LoVo (cell line): ENCODE results near the gene PTPA.
"Not testable (repeated sequence)": the region's sequence is repeated elsewhere in the genome, so short reads cannot be mapped to it uniquely, and the experiment has no call there.

Source experiments
- DNase-seq: peaks from one replicate; pipeline ENCODE4 v3.0.0-alpha.2; 2016; ENCODE audit warnings: low spot score

Gene PTPA

DNA sequence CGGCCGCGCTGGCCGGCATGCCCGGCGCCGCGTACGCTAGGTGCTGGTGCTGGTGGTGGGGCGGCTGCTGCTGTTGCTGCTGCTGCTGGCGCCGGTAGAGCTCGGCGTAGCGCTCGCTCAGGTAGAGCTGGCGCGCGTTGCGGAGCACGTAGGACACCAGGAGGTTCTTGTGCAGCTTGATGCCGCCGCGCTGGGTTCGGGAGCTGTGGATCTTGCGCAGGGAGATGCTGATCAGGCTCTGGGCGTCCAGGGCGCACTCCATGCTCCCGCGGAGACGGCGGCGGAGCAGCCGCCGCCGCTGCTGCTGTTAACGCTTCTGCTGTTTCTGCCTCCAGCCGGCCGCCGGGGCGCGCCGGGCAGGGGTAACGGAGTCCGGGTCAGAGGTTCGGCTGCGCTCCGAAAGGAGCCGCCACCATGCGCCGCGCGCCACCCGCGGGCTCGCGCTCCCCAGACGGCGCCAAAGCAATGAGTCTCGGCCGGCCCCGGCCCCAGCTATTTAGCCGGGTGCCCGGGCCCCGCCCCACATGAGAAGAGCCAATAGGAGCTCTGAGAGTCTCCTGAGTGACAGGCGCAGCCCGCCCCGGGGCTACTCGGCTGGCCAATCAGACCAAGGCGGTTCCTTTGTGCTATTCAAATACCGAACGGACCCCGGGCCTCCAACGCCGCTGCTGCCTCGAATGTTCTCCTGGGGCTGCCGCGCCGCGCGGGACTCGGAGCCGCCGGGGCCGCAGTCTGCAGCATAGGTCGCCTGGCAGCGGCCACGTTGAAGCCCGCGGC lies 66.8 kb downstream of the PTPA start, which contains the start of gene IER5L:
Gene IER5L (minus strand): TSS at position 471 of the 777 bp plus-strand sequence. CDS start 209 bp downstream, at position 262.
- DNase-seq = peak; percentile 96

DNA sequence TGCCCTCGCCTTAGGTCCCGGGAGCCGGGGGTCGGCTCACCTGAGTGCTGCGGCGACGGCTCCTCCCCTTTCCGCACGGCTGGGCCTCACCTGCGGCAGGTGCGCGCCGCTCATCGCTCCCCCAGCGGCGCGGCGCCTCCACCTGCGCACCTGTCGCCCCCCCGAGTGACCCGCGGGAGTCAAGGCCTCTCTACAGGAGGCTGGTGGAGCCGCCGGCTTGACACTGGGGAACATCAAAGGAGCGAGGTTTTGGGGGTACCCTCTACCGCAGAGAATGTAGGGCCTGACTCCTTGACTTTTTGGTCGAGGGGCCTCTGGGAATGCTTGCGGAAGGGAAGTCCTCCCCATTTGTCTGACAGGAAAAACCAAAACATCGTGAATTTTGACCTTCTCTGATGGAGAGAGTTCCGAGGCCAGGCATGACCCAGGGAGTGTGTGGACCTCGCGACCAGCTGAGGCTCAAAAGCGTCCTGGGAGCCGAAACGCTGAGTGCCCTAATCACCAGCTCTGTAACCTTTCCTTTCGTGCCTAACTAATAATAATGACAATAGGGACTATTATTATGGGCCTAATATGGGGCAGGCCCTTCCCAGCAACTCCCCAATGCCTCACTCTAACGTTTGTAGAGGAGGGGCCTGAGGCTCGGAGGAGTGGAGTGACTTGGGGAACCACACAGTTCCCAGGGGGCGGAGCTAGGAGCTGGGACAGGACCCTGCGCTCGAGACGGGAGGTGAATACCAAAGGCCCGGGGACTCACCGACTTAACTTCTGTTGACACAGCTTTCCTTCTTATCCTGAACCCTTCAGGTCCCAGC lies 67.6 kb downstream of the PTPA start:
- no peak for DNase-seq

DNA sequence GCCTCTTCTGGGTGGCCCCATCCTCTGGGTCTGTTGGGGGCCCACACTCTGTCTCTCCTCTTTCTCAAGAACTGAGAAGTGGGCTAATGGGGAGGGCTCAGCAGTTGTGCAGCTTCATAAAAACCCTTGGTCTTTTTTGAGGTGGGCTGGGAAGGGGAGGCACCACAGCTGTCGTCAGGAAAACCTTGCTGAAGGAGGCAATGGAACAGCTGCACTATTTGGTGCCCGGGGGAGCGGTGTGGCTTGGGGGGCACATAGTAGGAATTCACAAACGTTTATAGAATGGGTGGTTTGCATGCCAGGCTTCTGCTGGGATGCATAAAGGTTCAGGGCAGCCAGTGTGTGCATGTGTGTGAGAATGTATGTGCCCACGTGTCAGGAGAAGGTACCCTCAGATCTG lies 70.0 kb downstream of the PTPA start:
- no peak for DNase-seq

DNA sequence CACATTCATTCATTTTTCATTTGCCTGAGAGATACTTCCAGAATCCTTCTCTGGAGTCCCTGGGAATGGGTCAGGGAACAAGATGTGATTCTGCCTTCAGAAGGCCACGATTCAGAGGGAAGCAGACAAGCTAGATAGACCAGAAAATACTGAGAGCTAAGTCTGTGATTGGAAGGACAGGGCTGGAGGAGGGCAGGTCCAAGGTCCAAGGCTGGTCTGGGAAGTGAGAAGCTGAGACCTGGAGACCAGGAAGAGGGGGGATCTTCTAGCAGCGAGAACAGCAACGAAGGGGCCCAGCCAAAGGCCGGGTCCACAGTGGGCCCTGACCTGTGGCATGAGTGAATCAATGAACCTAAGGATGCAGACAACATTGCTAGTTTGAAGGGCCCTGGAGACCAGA lies 70.9 kb downstream of the PTPA start:
- DNase-seq = no peak

DNA sequence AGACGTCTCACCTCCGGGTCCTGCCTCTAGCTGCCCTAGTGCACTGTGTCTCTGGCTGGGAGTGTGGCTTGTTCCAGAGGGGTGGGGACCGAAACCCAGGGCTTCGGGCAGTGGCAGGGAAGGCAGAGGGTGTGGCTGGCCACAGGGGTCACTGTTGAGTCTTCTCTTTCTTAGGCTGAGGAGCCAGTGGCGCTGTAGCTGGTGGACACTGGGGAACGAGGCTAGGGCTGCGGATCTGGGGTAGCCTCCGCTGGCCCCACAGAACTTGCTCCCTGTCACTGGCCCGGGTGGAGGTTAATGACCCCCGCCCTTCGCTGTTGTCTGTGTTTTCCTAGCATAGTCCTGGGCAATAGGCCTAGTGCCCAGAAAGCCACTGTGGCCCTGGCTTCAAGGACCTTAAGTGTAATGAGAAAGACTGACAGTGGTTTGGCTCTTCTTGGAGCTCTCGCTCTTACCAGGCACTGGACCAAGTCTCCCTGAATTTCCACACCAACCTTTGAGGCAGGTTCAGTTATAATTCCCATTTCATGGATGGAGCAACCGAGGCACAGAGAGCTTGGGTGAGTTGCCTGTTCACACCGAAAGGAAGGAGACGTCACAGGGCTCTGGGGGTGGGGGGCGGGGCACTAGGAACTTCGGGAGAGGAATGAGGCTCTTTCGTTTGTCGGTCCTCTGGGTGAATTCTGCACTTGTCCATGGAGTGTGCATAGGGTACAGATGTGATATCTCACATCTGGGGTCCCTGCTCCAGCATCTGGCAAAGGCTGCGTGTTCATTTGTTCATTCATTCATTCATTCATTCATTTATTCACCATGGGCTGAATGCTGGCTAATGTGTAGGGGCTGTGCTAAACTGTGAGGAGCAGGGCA lies 71.6 kb downstream of the PTPA start:
- peak; percentile 18 for DNase-seq

DNA sequence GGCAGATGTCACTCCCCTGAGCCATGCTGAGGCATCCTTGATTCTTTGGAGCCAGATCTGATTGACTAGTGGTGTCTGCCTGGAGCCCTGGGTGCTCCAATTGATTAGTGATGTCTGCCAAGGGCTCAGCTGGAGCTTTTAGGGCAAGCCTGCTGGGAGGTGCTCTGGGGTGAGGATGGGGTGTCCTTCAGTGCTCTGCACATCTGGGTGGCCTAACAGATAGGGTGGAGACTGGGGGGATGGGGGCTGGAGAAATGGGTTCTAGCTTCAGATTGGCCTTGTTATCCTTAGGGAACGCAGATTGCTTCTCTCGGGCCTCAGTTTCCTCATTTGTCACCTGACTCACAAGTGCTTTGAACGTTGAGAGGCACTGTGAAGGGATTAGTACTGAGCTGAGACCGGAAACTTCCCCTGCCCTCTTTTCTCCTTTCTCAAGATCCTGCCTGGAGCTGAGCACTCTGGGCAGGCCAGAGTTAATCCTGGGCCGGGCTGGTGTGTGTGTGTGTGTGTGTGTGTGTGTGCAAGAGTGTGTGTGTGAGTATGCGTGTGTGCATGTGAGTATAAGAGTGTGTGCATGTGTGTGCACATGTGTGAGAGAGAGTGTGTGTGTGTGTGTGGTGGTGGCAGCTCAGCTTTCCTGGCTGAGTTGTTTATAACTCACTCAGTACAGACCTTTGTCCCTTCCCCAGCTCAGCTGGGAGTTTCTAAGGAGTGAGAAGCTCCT lies 72.4 kb downstream of the PTPA start:
- no peak for DNase-seq

DNA sequence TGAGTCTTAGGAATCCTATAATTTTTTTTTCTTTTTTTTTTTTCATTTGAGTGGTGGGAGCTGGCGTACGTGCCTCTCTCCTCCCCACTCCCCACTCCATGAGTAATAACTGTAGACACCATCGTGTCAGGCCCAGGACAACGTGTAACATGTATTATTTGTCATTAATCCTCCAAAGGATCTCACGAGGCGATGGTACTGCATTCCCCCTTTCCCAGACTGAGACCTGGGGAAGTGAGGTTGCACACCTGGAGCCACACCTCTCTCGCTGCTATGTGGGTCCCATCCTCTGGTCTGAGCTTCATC lies 73.0 kb downstream of the PTPA start:
- DNase-seq = no peak

DNA sequence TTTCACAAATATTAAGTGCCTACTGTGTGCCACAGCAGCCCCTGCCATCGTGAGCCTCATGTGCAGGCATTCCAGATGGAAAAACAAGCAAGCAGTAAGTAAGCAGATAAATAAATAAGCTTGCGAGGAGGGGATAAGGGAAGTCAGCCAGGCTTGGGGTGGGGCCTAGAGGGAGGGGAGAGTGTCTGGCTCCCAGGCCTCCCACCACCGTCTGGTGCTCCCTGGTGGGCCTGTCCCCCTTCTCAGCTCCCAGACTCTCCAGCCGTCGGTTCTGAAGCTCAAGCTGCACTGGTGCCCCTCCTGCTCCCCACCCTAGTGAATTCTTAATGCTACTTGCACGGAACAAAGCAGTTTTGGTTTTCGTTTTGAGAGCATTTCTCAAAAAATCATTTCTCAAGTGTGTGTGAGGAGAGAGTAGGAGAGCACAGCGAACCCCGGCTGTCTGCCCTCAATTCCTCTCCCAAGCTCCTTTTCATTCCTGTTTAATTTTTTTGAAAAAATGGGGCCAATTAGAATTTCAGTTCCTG lies 73.4 kb downstream of the PTPA start:
- DNase-seq = no peak

DNA sequence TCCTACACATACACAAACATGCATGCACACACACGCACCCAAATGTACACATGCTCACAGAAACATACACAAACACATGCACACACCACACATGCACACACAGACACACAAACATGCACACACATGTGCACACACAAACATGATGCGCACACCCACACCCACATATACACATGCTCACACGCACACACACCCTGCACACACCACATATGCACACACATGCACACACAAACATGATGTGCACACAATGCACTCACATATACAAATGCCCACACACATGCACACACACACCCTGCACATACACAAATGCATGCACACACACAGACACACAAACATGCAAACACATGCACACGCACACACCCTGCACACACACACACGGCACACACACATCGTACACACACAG lies 74.2 kb downstream of the PTPA start:
- no peak for DNase-seq

DNA sequence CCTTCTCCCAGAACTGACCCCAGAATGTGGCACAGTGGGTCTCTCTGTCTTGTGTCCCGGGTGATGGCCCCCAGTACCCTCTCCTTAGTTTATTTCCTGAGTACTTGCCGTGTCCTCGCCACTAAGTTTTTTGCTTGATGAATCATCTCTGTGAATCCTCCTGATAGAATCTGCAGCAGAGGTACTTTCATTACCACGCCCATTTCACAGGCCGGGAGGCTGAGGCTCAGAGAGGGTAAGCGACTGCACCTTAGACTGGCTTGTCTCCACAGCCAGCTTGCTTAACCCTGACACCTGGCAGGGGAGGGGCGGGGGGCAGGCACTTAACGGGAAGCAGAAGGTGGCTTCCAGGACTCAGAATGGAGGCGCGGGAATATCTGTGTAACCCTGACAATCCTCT lies 74.8 kb downstream of the PTPA start:
- no peak for DNase-seq

DNA sequence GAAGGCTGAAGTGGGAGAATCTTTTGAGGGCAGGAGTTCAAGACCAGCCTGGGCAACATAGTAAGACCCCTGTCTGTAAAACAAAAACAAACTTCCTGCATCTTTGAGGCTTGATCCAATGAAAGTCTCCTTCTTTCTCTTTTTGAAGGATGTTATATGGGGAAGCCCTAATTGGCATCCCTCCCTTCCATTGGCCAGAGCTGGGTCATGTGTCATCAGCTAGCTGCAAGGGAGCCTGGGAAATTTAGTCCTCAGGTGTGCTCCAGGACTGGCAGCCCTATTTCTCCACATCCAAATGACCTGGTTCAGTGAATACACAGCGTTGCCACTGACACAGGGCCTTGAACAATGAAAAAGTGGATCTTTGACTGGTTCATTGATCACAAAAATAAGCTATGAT lies 75.8 kb downstream of the PTPA start:
- no peak for DNase-seq

DNA sequence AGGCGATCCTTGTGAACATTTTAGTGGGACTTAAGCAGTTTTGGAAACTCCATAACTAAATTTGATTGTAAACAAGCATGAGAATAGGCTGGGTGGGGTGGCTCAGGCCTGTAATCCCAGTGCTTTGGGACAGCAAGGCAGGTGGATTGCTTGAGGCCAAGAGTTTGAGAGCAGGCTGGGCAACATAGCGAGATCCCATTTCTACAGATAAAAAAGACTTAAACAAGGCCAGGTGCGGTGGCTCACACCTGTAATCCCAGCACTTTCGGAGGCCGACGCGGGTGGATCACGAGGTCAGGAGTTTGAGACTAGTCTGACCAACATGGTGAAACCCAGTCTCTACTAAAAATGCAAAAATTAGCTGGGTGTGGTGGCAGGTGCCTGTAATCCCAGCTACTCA lies 78.8 kb downstream of the PTPA start:
- DNase-seq = not testable (repeated sequence)

DNA sequence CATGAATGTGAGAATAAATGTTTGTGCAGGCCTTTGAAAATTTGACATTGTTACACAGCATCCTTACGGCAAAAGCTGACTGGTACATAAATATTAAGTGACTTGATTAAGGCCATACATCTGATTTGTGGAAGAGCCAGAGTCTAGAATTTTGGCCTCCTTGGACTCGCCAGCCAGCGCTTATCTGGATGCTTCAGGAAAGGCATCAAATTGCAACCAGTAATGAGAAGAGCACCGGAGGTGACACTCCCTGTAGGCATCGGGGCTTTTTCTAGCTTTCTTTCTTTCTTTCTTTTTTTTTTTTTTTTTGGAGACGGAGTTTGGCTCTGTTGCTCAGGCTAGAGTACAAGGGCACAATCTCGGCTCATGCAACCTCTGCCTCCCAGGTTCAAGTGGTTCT lies 80.0 kb downstream of the PTPA start:
- DNase-seq = no peak

DNA sequence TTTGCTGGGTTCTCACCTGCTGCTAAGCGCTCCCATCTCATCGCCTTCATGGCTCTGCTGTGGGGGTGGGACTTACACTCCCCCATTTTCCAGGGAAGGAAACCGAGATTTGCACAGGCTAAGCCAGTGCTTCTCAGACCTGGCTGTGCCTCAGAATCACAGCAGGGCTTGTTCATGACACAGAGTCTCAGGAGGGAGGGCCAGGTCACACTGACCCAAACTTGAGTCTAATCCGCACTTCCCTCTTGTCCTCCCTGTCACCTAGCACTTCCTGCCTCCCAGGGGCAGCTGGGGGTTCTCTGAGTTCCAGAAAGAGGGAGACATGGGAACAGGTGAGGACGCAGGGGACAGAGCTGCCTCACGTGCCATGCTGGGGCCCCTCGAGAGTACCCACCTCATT lies 82.4 kb downstream of the PTPA start:
- DNase-seq = no peak

DNA sequence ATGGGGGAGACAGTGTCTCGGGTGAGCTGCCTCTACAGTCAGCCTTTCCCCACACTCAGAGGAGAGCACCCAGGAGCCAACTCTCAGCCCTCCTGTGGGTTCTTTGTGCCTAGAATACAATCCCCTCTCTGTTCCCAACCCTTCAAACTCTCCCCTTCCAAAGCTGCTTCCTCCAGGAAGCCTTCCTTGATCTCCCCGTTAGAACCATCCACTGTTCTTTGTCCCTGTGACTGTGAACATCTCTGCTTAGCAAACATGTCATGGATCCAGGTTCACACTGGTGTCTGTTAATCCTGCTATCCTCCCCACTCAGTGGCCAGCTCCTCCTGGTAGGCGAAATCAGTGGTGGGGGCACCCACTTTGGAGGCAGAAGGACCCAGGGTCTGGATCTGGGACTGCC lies 83.0 kb downstream of the PTPA start:
- DNase-seq = no peak

DNA sequence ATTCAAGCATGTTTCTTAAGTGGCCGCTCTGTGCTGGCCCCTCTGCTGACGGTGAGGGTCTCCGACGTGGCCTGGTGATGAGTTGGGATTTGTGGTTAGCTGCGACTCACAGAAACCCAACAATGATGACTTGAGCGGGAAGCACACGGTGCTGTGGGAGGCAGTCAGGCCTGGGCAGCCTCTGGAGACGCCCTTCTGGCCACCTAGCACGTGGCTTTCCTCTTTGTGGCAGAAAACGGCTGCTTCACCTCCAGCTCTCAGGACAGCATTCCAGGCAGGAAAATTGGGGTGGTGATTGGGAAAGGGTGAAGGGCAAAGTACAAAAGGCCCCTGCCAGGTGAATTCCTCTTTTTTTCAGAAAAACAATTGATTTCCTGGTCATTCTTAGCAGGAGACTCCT lies 84.4 kb downstream of the PTPA start:
- DNase-seq = no peak

DNA sequence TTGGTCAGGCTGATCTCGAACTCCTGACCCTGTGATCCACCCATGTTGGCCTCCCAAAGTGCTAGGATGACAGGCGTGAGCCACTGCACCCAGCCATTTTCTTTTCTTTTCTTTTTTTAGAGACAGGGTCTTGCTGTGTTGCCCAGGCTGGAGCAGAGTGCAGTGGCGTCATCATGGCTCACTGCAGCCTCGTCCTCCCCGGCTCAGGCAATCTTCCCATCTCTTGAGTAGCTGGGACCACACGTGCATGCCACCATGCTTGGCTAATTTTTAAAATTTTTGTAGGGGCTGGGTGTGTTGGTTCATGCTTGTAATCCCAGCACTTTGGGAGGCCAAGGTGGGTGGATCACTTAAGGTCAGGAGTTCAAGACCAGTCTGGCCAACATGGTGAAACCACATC lies 85.8 kb downstream of the PTPA start:
- not testable (repeated sequence) for DNase-seq

DNA sequence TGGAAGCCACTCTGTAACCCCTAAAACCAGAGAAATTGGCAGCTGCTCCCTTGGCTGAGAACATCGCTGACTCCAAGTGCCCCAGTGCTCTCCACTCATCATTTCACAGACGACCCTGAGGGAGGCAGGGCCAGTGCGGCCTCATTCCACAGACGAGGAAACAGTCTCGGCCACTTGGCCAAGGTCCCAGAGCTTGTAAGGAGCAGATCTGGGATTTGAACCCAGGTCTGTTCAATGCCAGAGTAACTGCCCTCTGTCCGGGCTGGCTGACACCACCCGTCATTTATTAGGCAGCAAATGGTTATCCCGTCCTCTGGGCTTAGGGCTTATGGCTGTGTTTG lies 86.7 kb downstream of the PTPA start:
- no peak for DNase-seq
